ENCODE data around the gene IL1A. TPM values are rescaled to one million over a fixed set of nuclear protein-coding genes. Genes with fewer than 3 reads are reported as not detected.

Gene IL1A
- total and polyA plus RNA-seq, 10 of the 15 experiments (the other 5 are each of a cell fraction or from before 2014, with no cell fraction given) = 0.10 to 8.7 (median 6.9) TPM

GRCh38 chr2:112731479-112731878 lies 52.8 kb downstream of the IL1A start:
- in situ Hi-C loops (cut with MboI) (no loop called here), intact Hi-C loops (cut with micrococcal nuclease; ENCODE audit: unreplicated experiment) (no loop called here)
- Histone ChIP-seq H4K20me1 (ENCODE audit: control insufficient read depth, insufficient read depth) (no peaks in the 10 kb centered on the region), H3K4me1 (ENCODE audit: control insufficient read depth, insufficient read depth, low read length) (peaks cover 5% of the 10 kb centered on the region), H3K9me3 (replicated peaks; ENCODE audit: control insufficient read depth, insufficient read depth, low read length) (no peaks in the 10 kb centered on the region), H3K27ac (ENCODE audit: control insufficient read depth, insufficient read depth) (no peak overlapping the region), H3K27me3 (replicated peaks in 1 of 2; ENCODE audit: control insufficient read depth in 2 of 2, insufficient read depth in 2 of 2, low read length in 1 of 2) (no peaks in the 10 kb centered on the region), H3K4me2 (ENCODE audit: control insufficient read depth, insufficient read depth) (no peak overlapping the region), H3K4me3 (no peak overlapping the region), H2AFZ (ENCODE audit: control insufficient read depth, low read depth, low read length) (no peak overlapping the region), H3K36me3 (ENCODE audit: control insufficient read depth in 2 of 2, insufficient read depth in 2 of 2, low read length in 1 of 2) (no peaks in the 10 kb centered on the region; a peak in 1 of 4 replicates), H3K79me2 (ENCODE audit: control insufficient read depth, insufficient read depth, low read length) (no peaks in the 10 kb centered on the region), H3K9ac (ENCODE audit: control insufficient read depth, insufficient read depth, low read length) (no peak overlapping the region)
- DNase-seq (ENCODE audit: low read depth, low spot score) (no peak), ATAC-seq (no peak), FAIRE-seq (no peak)
- CTCF ChIA-PET = interaction anchor here (0.7 to 12.8 kb wide), 5 partner anchors 101 to 255 kb away, joined by 3 to 671 read pairs (median 106); no protein-coding TSS in a partner anchor
- WGBS (ENCODE audit: insufficient coverage, insufficient replicate concordance, low lambda C conversion rate, missing lambda C conversion rate) = 48% methylated on average over 2 of the region's 2 CpGs
- RAD21 ChIA-PET (ENCODE audit: unreplicated experiment) = interaction anchor here (2.2 to 8.7 kb wide), 3 partner anchors 130 to 210 kb away, joined by 7 to 132 read pairs (median 117); no protein-coding TSS in a partner anchor
- no TSS peak for BruUV-seq (replicated peaks)
- POLR2A ChIA-PET = interaction anchor here (0.6 kb wide), 1 partner anchor 87 kb away, joined by 3 read pairs; no protein-coding TSS in a partner anchor
- SMC1A ChIA-PET (ENCODE audit: uncharacterized antibody, unreplicated experiment) = interaction anchor here (1.7 kb wide), 3 partner anchors 107 to 211 kb away, joined by 4 to 6 read pairs (median 6); no protein-coding TSS in a partner anchor
- TF ChIP-seq MLLT1 (IDR thresholded peaks at IDR 0.05) (no peak), SKIL (IDR thresholded peaks at IDR 0.05; ENCODE audit: low read depth, poor library complexity, severe bottlenecking) (no peak), KDM1A (IDR thresholded peaks at IDR 0.05; ENCODE audit: borderline replicate concordance) (no peak), BMI1 (IDR thresholded peaks at IDR 0.05; ENCODE audit: borderline replicate concordance) (no peak), SP1 (IDR thresholded peaks at IDR 0.05; ENCODE audit: low read depth, low read length) (no peak), ZBTB40 (IDR thresholded peaks at IDR 0.05; ENCODE audit: borderline replicate concordance) (no peak), MYC (IDR thresholded peaks at IDR 0.05; ENCODE audit: insufficient read depth, insufficient read length, insufficient replicate concordance, low read length, severe bottlenecking) (no peak)

Measured in GM12878 (cell line).